GM19035 (cell line): ENCODE measurements around the gene CNTNAP4.

Source experiments
- ATAC-seq: cut with Tn5 transposase; IDR thresholded peaks from one replicate; pipeline ENCODE4 v1.9.1; 2021; ENCODE audit not compliant: unreplicated experiment

The CNTNAP4 gene

DNA sequence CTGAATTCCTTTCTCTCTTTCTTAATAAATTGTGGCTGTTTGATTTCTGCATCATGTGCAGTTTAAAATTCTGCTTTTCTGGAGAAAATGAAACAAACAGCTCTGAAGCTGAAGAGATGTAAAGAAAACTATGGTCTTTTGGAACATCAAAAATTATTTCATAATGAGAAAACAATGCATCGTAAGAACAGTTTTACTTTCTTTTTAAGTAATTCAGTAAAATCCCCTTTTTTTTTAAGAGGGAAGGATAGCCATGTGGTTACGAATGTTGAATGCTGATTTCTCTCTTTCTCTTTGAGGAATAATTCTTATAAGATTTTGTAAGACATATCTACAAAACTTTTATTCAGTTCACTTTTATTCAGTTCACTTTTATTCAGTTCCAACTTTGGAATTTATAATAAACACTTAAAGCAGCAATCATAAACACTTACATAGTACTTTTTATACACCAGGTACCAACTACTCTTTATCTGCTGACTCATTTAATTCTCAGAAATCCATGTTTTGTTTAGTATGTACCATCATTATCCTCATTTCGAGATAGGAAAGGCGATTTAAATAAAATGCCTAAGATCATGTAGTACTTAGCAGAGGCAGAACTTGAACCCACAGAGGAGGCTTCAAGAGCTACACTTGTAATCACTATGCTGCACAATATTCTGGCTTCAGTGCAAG, 26.6 kb downstream of the CNTNAP4 start:
- no peak for ATAC-seq

GRCh38 chr16:76309639-76310335, 32.6 kb downstream of the CNTNAP4 start:
- ATAC-seq: no peak

DNA sequence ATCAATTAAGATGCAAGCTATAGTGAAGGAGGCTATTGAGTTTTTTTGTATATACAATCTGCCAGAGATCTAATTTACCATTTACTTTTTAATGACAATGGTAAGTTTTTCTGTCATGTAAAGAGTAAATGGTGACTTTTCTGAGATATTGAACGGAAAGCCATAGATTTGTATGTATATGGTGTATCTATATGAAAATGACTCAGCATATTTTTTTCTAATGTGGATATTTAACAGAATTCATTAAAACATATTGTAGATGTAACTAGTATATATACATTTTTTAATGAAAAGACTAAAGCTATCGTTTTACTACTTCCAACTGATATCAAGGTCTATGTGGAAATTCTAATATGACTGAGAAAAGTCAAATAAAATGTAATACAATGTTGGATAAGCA, 34.1 kb downstream of the CNTNAP4 start:
- ATAC-seq: no peak

DNA sequence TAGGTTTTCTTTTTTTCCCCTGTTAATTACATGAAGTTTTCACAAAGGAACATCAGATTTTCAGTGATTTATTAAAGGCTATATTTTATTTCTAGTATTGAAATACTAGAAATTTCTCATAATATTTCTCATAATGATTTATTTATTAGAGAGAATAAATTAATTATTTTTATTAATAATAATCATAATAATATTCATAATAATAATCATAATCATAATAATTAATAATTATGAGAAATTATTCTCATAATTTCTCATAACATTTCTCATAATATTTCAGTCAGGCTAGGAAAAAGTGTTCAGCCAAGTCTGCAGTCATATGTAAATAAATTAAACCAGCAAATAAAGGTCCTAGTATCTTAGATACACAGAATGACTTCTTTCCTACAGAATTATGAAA, 41.4 kb downstream of the CNTNAP4 start:
- no peak for ATAC-seq

DNA sequence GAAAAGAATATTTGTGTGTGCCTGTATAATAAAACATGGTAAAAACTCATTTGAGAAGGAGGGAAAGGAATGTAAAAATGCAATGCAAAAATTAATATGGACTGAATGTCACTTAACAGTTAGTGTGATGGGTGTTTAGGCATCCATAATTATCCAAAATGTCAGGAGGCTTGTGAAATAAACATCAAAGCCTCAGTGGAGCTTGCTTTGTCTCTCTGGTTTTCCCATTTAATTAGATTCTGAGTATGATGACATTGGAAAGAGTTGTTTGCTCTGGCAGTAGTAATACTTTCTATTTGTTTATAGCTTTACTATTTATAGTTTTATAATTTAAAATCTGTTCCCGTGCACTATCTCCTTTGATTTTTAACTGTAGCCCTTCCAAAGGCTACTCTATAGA, 51.9 kb downstream of the CNTNAP4 start:
- no peak for ATAC-seq

DNA sequence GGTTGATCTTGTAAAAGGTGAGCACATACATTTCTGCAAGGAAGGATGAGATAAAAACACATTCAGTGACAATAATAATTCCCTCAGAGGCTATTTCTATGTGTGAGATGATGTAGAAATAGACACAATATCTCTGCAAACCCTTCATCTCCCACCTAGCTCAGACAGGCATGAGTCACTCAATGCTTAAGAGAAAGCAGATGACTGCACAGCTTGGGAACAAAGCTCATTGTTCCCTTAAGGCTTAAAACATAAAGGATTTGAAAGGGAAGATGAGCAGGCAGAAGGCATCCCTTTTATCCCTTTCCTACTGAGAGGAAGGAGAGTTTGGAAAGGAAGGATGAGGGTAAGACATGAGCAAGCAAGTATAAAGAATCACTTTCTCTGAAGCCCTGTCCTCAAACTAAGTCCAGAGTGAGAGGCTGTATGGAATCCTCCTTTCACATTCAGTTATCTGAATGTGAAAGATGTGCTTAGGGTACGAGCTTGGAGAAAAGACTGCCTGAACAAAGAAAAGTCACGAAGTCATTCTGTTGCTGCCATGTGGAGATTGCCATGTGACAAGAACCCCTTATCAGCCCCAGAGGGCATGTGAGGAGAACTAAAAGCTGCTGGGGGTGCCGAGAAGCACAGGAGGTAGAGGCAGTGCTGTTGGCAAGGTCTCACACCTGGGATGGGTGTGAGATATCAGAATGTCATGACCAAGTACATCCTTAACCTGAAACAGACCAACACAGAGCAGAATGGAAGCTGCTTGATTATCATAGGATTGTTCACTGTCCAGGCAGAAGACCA, 58.2 kb downstream of the CNTNAP4 start:
- ATAC-seq: no peak

GRCh38 chr16:76336112-76336511, 58.9 kb downstream of the CNTNAP4 start:
- no peak for ATAC-seq

- no peak for ATAC-seq
These were observed 61.3 kb downstream of the CNTNAP4 start for GRCh38 chr16:76338472-76338871.

GRCh38 chr16:76343769-76344168, 66.6 kb downstream of the CNTNAP4 start:
- no peak for ATAC-seq

- ATAC-seq: no peak
These were observed 68.0 kb downstream of the CNTNAP4 start for GRCh38 chr16:76345163-76345661.

DNA sequence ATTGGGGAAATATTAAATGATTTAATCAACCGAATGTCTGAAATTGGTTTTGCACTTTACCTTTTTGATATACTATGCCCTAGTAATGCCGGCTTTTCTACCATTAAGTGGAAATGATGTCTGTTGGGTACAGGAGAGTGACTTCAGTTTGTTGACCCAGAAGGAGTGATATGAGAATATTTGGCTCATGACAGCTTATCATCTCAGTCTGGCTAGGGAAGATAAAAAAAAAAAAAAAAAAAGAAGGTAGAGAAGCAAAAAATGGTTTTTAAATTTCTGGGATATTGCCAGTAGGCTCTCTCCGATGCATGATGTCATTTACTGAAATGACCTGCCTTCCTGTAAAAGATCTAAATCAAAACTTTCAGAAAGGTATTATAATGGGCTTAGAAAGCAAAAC, 69.0 kb downstream of the CNTNAP4 start:
- ATAC-seq: no peak

- no peak for ATAC-seq
These were observed 74.2 kb downstream of the CNTNAP4 start for GRCh38 chr16:76351441-76351840.

DNA sequence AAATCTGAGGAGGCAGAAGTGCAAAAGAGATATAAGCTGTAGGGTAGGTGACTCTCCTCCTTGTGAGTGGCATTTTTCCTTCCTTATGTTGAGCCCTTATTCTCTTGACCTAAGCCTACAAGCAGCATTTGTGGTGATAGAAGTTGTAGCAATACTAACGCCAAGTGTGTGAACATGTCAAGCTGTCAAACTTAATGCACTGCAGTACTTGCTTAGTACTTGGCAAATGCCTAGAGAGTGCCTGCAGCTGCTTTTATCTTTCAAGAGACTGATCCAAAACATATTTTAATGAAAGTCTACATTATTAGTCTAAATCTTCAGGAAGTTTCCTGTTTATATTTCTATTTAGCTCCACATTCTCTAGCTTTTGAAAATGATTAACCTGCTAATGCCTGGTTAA, 83.2 kb downstream of the CNTNAP4 start:
- no peak for ATAC-seq

DNA sequence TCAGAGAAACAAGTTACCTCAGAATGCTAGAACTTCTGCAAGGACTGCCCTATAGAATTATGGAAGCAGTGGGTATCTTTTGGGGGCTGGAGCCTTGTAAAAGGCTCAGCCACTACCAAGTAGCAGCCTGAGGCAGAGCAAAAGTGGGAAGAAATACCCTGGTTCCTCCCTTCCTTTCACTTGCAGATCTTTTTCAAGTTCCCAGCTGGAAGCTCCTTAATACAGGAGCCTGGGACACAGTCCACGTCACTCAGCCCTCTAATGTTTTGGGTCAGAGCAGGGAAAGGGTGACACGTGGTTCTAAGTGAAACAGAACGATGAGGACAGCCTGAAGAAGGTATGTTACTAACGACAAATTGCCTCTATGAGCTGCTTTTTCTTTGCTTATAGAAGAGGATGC, 93.1 kb downstream of the CNTNAP4 start:
- ATAC-seq: no peak

DNA sequence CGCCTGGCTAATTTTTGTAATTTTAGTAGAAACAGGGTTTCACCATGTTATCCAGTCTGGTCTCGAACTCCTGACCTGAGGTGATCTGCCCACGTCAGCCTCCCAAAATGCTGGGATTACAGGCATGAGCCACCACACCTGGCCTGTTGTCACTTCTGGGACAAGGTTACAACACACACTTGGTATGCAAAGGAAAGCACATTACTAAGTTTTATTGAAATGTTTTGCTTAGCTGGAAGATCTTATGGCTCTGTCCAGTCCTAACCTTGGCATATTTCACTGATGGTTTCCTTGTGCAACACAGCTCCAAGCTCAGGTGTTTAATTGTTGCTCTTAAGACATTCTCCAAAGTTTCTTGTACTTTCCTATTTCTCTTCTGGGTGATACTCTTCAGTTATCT, 94.2 kb downstream of the CNTNAP4 start:
- no peak for ATAC-seq

DNA sequence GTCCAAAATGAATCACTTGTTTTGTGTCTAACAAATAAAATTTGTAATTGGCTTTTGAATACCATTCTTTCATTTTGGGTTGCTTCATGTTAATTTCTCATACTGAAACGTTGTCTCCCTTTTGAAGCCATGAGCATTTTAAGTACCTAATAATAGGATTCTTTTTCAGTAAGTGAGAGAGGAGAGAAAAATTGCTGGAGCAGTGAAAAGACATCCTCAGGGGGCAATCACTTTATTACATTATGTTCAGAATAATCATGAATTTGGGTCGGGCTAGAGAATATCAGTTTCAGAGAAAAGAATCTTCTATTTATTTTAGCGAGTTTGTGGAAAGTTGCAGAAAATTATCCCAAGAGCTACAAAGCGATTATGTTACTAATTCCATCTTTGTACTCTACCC, 96.8 kb downstream of the CNTNAP4 start:
- ATAC-seq: no peak

GRCh38 chr16:76376988-76377387, 99.8 kb downstream of the CNTNAP4 start:
- no peak for ATAC-seq

- ATAC-seq: no peak
These were observed 100.8 kb downstream of the CNTNAP4 start for GRCh38 chr16:76378020-76378419.

- no peak for ATAC-seq
These were observed 103.9 kb downstream of the CNTNAP4 start for GRCh38 chr16:76381096-76381495.

DNA sequence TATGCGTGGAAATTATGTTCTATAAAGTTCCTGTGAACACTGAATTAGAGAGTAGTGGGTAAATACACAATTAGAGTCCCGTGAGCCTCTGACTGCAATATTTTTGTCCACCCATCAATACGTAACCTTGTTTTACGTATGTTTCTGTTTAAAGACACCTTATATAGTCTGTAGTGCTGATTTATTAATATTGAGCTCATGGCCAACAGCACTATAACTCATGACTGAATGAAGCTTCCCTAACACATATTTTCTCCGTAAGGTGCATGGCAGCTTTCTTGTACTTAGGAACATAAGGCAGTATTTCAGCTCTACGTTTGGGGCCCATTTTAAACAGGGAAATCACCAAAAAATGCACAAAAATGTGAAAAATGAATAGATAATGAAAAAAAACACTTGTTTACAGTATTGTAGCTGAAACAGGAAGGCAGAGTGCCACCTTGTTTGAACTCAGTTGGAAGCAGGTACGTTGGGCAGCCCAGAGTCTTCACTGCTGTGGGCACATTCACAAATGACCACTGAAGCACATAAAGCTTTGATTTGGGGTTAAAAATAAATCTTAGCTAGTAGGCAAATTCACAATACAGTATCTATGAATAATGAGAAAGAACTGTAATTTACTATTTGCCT, 108.5 kb downstream of the CNTNAP4 start:
- ATAC-seq: no peak

DNA sequence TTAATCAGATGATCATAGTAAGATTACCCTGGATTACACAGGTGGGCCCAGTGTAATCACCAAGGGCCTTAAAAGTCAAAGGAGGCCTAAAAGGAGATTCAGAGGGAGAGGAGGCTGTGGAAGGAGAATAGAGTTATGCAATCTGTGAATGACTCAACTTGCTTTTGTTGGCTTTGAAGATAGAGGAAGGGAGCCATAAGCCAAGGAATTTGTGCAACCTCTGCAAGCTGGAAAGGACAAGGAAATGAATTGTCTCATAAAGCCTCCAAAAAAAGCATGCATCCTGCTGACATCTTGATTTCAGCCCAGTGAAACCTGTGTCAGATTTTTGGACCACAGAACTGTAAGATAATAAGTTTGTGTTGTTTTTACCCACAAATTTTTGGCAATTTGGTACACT, 109.6 kb downstream of the CNTNAP4 start:
- no peak for ATAC-seq
